K562 (cell line): ENCODE data around the gene BZW2. TPM values are rescaled to one million over a fixed set of nuclear protein-coding genes. Genes with fewer than 3 reads are reported as not detected.

Experiments used
- ATF1 ChIP-seq, 2 experiments: fragments of 450-650 bp in 1 of 2; IDR thresholded peaks; 2 replicates each; pipeline ENCODE4 v1.6.1; 2016; ENCODE audit warnings: missing compliant biosample characterization in 1 of 2, missing genetic modification characterization in 1 of 2
- DIDO1 ChIP-seq: fragments of 450-650 bp; IDR thresholded peaks from 2 replicates; pipeline ENCODE4 v1.6.1; 2016; ENCODE audit warnings: low read depth, missing biosample characterization, missing genetic modification characterization
- GTF2F1 ChIP-seq: IDR thresholded peaks from 2 replicates; pipeline ENCODE4 v1.6.1; 2011; ENCODE audit warnings: low read depth, low read length, improper control_type of control experiment
- HNRNPL ChIP-seq: fragments of 200-400 bp; formaldehyde crosslinking; IDR thresholded peaks from 2 replicates; pipeline ENCODE4 v1.6.1; 2017; ENCODE audit warnings: low read depth, mild to moderate bottlenecking, low read length
- KDM5B ChIP-seq: fragments of 200-600 bp; sonication (generic); IDR thresholded peaks from 2 replicates; pipeline ENCODE4 v1.6.1; 2012; ENCODE audit warnings: low read depth, mild to moderate bottlenecking, moderate library complexity, low read length, control low read depth, inconsistent platforms; ENCODE audit not compliant: insufficient replicate concordance
- NCOA1 ChIP-seq: fragments of 450-650 bp; IDR thresholded peaks from 2 replicates; pipeline ENCODE4 v1.6.1; 2016; ENCODE audit warnings: low read depth
- NEUROD1 ChIP-seq: fragments of 150-350 bp; IDR thresholded peaks from 2 replicates; pipeline ENCODE4 v1.6.1; 2014; ENCODE audit warnings: borderline replicate concordance, low read length, low read depth; ENCODE audit not compliant: partially characterized antibody
- NR2F6 ChIP-seq: fragments of 450-650 bp; formaldehyde crosslinking; IDR thresholded peaks from 2 replicates; pipeline ENCODE4 v1.4.0; 2020; ENCODE audit warnings: mild to moderate bottlenecking
- PKNOX1 ChIP-seq: fragments of 450-650 bp; IDR thresholded peaks from 2 replicates; pipeline ENCODE4 v1.6.1; 2016
- POLR3G ChIP-seq: IDR thresholded peaks from 2 replicates; pipeline ENCODE4 v1.6.1; 2011; ENCODE audit not compliant: insufficient read length, insufficient replicate concordance; ENCODE audit errors: extremely low read depth
- PPARD ChIP-seq: fragments of 250-450 bp; sonication (Bioruptor Pico); IDR thresholded peaks from 2 replicates; pipeline ENCODE4 v1.8.0; 2022; ENCODE audit warnings: inconsistent platforms, mild to moderate bottlenecking, moderate library complexity
- RB1 ChIP-seq: fragments of 450-650 bp; IDR thresholded peaks from 2 replicates; pipeline ENCODE4 v1.6.1; 2017; ENCODE audit warnings: low read depth, mild to moderate bottlenecking
- RBM39 ChIP-seq: fragments of 200-400 bp; formaldehyde crosslinking; optimal IDR thresholded peaks from 2 replicates; pipeline ENCODE3; 2018; ENCODE audit warnings: low read depth, low read length
- SETDB1 ChIP-seq: IDR thresholded peaks from one replicate; pipeline ENCODE4 v1.6.1; 2012; ENCODE audit warnings: low read length, control low read depth, inconsistent platforms
- ZBTB17 ChIP-seq: fragments of 450-650 bp; formaldehyde crosslinking; IDR thresholded peaks from 2 replicates; pipeline ENCODE4 v1.4.0; 2020; ENCODE audit warnings: mild to moderate bottlenecking
- ZNF407 ChIP-seq: fragments of 450-650 bp; IDR thresholded peaks from 2 replicates; pipeline ENCODE4 v1.6.1; 2016; ENCODE audit warnings: low read depth
- polyA plus RNA-seq, 8 experiments: library from polyadenylated mRNA; depleted of rRNA in 4 of 8; stranded (reverse) in 5 of 8; unstranded in 3 of 8; fragments of >200 nt; fragmentation: Nextera tagmentation in 2 of 8; fragmentation: Illumina TruSeq in 1 of 8; extraction: Ambion mirVana in 2 of 8; extraction: Trizol in 1 of 8; gene quantifications; 2 replicates each; pipeline versions ENCODE4 v1.2.1 to v1.2.3, GENCODE V29; 2011 to 2014; ENCODE audit warnings: inconsistent platforms in 1 of 8, missing spikeins in 1 of 8
- total RNA-seq, 7 experiments: library from RNA; depleted of rRNA in 6 of 7; stranded (reverse); fragments of >200 nt in 6 of 7; fragmentation: Illumina TruSeq in 2 of 7; extraction: Trizol in 2 of 7; gene quantifications; 2 replicates each; pipeline versions ENCODE4 v1.2.1 to v1.2.3, GENCODE V29; 2011 to 2021; ENCODE audit warnings: low replicate concordance in 1 of 7

The BZW2 gene
- total and polyA plus RNA-seq, 9 of the 15 experiments (the other 6 are each of a cell fraction or from before 2014, with no cell fraction given): 140 to 316 (median 173) TPM

- no peak for TF ChIP-seq ATF1 (CRISPR knock-in tag; IDR thresholded peaks at IDR 0.05)
- TF ChIP-seq ATF1 (tag; IDR thresholded peaks at IDR 0.05): no peak
- no peak for TF ChIP-seq NEUROD1
- no peak for TF ChIP-seq GTF2F1
- TF ChIP-seq NCOA1: no peak
- TF ChIP-seq POLR3G: no peak
- no peak for TF ChIP-seq KDM5B
- no peak for TF ChIP-seq SETDB1
- no peak for TF ChIP-seq DIDO1 (tag)
- TF ChIP-seq PPARD: no peak
- TF ChIP-seq PKNOX1: 0 out of 2 replicates have a peak, but pooled peaks have one; percentile 15
- TF ChIP-seq RBM39: no peak
- no peak for TF ChIP-seq ZBTB17
- no peak for TF ChIP-seq ZNF407
- TF ChIP-seq RB1: no peak
- no peak for TF ChIP-seq HNRNPL
- TF ChIP-seq NR2F6 (CRISPR knock-in tag): no peak
These were observed 591 bp downstream of the BZW2 start (continued) for GRCh38 chr7:16646472-16647072.
